ENCODE data around the gene LGMN. TPM values are rescaled to one million over a fixed set of nuclear protein-coding genes. Genes with fewer than 3 reads are reported as not detected.

Gene LGMN
- total RNA-seq, 1 experiment from 2014 or later, result 20.0 TPM

DNA sequence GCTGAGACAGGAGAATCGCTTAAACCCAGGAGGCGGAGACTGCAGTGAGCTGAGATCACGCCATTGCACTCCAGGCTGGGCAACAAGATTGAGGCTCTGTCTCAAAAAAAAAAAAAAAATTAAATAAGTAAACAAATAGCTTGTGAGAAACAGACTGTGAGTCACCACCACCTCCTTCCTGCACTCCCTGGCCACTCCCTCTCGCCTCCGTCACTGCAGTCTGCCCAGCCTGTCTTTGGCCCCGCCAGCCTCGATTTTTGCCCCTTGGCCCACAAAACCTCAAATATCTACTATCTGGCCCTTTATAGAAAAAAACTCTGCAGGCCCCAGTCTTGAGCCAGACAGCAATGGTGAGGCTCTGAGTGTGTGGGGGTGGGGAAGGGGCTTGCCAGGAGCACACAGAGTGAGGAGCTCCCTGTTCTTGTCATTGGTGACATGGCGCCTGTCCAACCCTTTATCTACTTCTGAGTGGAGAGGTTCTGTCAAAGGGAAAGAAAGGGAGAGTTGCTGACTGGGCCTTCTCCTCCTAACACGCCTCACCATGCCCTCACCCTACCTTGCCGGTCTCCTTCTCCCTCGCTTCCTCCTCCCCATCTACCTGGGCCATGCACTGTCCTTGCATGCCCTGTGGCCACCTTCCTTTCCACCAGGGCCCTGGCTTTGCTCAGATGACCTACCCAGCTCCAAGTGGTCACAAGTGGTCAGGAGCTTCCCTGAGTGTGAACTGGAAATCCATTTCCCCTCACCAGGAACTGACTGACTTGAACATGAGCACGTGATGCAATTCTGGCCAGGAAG is 22.1 kb downstream of the LGMN start:
- H3K27ac Mint-ChIP-seq (ENCODE audit: low read depth, unreplicated experiment), result peak overlapping the region; percentile 68

DNA sequence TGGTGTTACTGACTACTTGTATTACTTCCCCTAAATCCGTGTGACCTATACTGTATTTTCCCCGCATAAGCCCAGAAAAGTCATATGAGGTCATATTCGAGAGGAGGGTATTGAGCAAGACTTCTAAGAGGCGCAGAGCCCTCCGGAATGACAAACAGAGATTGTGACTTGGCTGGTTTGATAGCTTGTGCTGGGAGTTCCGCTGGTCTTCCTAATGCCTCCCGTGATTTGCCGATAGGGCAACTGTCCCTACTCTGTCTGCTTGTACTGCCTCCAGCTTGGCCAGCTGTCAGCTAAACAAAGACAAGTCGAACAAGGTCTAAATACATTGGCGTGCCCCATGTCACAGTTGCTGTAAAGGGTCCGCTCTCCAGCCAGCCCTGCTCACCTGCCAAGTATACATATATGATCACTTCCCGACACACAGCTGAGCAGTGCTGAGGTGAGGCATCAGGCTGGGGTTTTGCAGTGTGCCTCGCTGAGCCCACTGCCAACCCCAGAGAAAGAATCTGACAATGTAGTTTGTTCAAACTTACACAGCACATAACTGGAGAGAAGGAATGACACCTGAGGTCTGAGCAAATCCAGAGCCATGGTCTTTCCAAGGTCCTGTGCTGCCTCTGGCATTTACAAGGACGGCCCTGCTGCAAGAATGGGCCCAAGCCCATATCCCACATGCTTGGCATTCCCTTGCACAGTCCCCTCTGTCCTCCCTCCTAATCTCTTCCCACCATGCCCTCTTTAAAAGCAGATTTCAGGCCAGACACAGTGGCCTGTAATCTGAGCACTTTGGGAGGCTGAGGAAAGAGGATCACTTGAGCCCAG is 23.7 kb downstream of the LGMN start:
- no TSS peak for BruUV-seq (replicated peaks)
- TF ChIP-seq, protein P1, sequence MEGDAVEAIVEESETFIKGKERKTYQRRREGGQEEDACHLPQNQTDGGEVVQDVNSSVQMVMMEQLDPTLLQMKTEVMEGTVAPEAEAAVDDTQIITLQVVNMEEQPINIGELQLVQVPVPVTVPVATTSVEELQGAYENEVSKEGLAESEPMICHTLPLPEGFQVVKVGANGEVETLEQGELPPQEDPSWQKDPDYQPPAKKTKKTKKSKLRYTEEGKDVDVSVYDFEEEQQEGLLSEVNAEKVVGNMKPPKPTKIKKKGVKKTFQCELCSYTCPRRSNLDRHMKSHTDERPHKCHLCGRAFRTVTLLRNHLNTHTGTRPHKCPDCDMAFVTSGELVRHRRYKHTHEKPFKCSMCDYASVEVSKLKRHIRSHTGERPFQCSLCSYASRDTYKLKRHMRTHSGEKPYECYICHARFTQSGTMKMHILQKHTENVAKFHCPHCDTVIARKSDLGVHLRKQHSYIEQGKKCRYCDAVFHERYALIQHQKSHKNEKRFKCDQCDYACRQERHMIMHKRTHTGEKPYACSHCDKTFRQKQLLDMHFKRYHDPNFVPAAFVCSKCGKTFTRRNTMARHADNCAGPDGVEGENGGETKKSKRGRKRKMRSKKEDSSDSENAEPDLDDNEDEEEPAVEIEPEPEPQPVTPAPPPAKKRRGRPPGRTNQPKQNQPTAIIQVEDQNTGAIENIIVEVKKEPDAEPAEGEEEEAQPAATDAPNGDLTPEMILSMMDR (IDR thresholded peaks at IDR 0.05; ENCODE audit: unreplicated experiment), result no peak
- Mint-ChIP-seq H3K4me3 (ENCODE audit: unreplicated experiment) (no peak overlapping the region), H3K36me3 (ENCODE audit: insufficient read depth, unreplicated experiment) (no peaks in the 10 kb centered on the region), H3K9me3 (ENCODE audit: unreplicated experiment) (no peaks in the 10 kb centered on the region), H3K4me1 (ENCODE audit: insufficient read depth, unreplicated experiment) (peaks cover 21% of the 10 kb centered on the region), H3K27me3 (ENCODE audit: insufficient read depth, unreplicated experiment) (no peaks in the 10 kb centered on the region), H3K27ac (ENCODE audit: low read depth, unreplicated experiment) (no peak overlapping the region)
- ChIA-PET POLR2A (interaction anchor here (0.6 to 2.2 kb wide), 4 partner anchors 24 to 1145 kb away, joined by 3 to 12 read pairs (median 3); partner anchors contain the start of gene LGMN), CTCF (interaction anchor here (1.3 to 2.2 kb wide), 3 partner anchors 10 to 38 kb away, joined by 4 to 10 read pairs (median 6); no protein-coding TSS in a partner anchor)
- DNase-seq (ENCODE audit: unreplicated experiment), result no peak
- intact Hi-C loops (cut with micrococcal nuclease), result no loop called here

More for the DNA sequence above, 22.1 kb downstream of the LGMN start:
- no peaks in the 10 kb centered on the region for H3K9me3 Mint-ChIP-seq (ENCODE audit: unreplicated experiment)
- ChIA-PET CTCF (interaction anchor here (0.6 to 2.2 kb wide), 11 partner anchors 11 to 589 kb away, joined by 3 to 10 read pairs (median 4); partner anchors contain the start of gene LGMN), POLR2A (interaction anchor here (0.6 to 2.2 kb wide), 9 partner anchors 21 to 1696 kb away, joined by 3 to 12 read pairs (median 3); partner anchors contain the start of genes CPSF2, GOLGA5, LGMN and NDUFB1)
- H3K4me3 Mint-ChIP-seq (ENCODE audit: unreplicated experiment), result peak overlapping the region; percentile 40
- H3K4me1 Mint-ChIP-seq (ENCODE audit: insufficient read depth, unreplicated experiment), result peaks cover 26% of the 10 kb centered on the region
- BruUV-seq (replicated peaks), result no TSS peak
- no peaks in the 10 kb centered on the region for H3K36me3 Mint-ChIP-seq (ENCODE audit: insufficient read depth, unreplicated experiment)
- intact Hi-C loops (cut with micrococcal nuclease), result no loop called here
- no peaks in the 10 kb centered on the region for H3K27me3 Mint-ChIP-seq (ENCODE audit: insufficient read depth, unreplicated experiment)
- peak; percentile 89 for DNase-seq (ENCODE audit: unreplicated experiment)
- TF ChIP-seq, protein P1 (IDR thresholded peaks at IDR 0.05; ENCODE audit: unreplicated experiment), result no peak

DNA sequence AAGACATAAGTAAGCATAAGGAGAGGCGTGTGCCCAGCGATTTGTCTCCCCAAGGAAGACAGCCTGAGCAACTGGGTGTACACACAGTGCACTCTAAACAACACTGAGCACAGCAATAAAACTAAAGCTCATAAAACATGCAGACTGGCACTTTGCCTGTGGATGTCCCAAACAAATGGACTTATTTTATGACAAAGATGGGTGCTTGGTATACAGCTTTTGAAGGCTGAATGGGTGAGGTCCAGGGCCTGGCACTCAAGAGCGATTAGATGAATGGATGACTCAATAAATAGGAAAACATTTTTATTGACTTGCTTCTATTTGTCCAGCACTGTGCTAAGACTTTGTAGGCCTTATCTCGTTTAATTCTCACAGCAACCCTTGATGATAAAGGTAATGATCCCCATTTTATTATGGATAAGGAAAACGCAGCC is 28.5 kb downstream of the LGMN start:
- no peak for DNase-seq (ENCODE audit: unreplicated experiment)
- TF ChIP-seq, protein P1 (IDR thresholded peaks at IDR 0.05; ENCODE audit: unreplicated experiment), result no peak
- intact Hi-C loops (cut with micrococcal nuclease), result no loop called here
- no peak overlapping the region for H3K27ac Mint-ChIP-seq (ENCODE audit: low read depth, unreplicated experiment)
- ChIA-PET POLR2A (no interaction called here), CTCF (no interaction called here)
- no TSS peak for BruUV-seq (replicated peaks)
- no peaks in the 10 kb centered on the region for H3K27me3 Mint-ChIP-seq (ENCODE audit: insufficient read depth, unreplicated experiment)
- no peaks in the 10 kb centered on the region for H3K4me1 Mint-ChIP-seq (ENCODE audit: insufficient read depth, unreplicated experiment)
- no peaks in the 10 kb centered on the region for H3K36me3 Mint-ChIP-seq (ENCODE audit: insufficient read depth, unreplicated experiment)
- H3K9me3 Mint-ChIP-seq (ENCODE audit: unreplicated experiment), result no peaks in the 10 kb centered on the region
- no peak overlapping the region for H3K4me3 Mint-ChIP-seq (ENCODE audit: unreplicated experiment)

DNA sequence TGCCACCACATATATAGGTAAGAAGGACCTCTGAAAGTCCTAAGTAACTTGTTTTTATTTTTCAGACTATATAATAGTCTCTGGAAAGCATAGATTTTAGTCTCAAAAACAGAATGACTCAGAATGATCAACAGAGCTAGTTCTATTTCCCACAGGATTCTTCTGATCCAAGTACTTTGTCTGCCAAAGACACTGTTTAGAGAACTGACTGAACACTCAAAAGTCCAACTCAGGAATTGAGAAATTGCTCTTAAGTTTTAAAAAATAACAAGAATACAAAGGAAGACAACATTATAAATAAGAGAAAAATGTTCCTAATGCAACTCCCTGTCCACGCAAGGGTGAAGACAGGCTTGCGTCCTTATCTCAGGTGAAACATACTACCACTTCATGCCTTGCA is 29.0 kb downstream of the LGMN start:
- POLR2A ChIA-PET, result no interaction called here
- no peaks in the 10 kb centered on the region for H3K9me3 Mint-ChIP-seq (ENCODE audit: unreplicated experiment)
- H3K36me3 Mint-ChIP-seq (ENCODE audit: insufficient read depth, unreplicated experiment), result no peaks in the 10 kb centered on the region
- no peaks in the 10 kb centered on the region for H3K4me1 Mint-ChIP-seq (ENCODE audit: insufficient read depth, unreplicated experiment)
- no peak overlapping the region for H3K27ac Mint-ChIP-seq (ENCODE audit: low read depth, unreplicated experiment)
- no peak overlapping the region for H3K4me3 Mint-ChIP-seq (ENCODE audit: unreplicated experiment)
- BruUV-seq (replicated peaks), result no TSS peak
- intact Hi-C loops (cut with micrococcal nuclease), result no loop called here
- no peak for DNase-seq (ENCODE audit: unreplicated experiment)
- no peaks in the 10 kb centered on the region for H3K27me3 Mint-ChIP-seq (ENCODE audit: insufficient read depth, unreplicated experiment)
- CTCF ChIA-PET, result no interaction called here
- TF ChIP-seq, protein P1 (IDR thresholded peaks at IDR 0.05; ENCODE audit: unreplicated experiment), result no peak
